NCI-H1048 (cell line): Measurements from ENCODE around the gene TNFSF13B.
"Not testable (repeated sequence)": the region's sequence is repeated elsewhere in the genome, so short reads cannot be mapped to it uniquely, and the experiment has no call there.

Source experiments
- DNase-seq: peaks from one replicate; lab custom pipeline; 2025; lab: John Stamatoyannopoulos, UW

Gene TNFSF13B, protein sequence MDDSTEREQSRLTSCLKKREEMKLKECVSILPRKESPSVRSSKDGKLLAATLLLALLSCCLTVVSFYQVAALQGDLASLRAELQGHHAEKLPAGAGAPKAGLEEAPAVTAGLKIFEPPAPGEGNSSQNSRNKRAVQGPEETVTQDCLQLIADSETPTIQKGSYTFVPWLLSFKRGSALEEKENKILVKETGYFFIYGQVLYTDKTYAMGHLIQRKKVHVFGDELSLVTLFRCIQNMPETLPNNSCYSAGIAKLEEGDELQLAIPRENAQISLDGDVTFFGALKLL

DNA sequence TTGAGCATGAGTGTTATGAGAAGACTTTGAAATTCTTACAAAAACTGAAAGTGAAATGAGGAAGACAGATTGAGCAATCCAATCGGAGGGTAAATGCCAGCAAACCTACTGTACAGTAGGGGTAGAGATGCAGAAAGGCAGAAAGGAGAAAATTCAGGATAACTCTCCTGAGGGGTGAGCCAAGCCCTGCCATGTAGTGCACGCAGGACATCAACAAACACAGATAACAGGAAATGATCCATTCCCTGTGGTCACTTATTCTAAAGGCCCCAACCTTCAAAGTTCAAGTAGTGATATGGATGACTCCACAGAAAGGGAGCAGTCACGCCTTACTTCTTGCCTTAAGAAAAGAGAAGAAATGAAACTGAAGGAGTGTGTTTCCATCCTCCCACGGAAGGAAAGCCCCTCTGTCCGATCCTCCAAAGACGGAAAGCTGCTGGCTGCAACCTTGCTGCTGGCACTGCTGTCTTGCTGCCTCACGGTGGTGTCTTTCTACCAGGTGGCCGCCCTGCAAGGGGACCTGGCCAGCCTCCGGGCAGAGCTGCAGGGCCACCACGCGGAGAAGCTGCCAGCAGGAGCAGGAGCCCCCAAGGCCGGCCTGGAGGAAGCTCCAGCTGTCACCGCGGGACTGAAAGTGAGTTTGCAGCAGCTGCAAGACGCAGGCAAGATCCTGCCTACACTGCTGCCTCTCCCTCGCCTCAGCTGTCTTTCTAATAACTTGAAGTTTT, at the start of gene TNFSF13B:
TNFSF13B (plus strand) TSS at position 118 of the 728 bp plus-strand sequence; CDS start at position 296, 178 bp downstream.
- DNase-seq = no peak

- no peak for DNase-seq
Observed at GRCh38 chr13:108220041-108220440, 49.5 kb upstream of the TNFSF13B start.

DNA sequence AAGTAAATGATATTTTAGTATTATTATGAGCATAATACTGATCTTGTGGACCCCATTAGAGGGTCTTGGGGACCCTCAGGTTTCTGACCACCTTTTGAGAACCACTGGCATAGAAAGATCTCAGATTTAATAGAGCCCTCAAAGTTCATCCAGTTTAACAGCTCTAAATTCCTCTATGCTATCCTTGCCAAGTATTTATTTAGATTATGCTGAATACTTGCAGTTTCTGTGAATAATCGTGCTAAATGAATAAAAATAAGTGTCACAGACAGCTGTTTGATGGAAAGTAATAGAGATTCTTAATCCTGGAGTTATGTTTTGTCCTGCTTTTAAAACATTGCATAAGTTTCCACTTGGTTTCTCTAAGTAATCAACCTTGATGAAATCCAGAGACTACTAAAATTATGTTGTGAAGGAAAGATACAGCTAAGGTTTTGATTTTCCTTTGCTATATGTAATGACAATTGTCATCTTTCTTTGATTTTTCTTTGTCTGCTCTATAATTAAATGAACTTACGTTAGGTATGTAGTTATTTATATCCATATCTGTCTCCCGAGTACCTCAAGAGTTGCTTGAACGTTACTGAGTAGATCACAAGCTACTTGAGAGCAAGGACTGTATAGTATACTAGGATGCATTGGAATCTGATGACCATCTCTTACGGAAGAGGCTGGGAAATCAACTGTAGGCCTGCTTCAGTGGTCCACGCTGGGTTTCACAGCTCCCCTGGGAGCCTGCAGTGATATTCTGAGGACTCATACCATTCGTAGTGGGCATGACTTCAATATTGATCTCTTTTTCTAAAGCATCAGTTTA, 45.6 kb upstream of the TNFSF13B start:
- no peak for DNase-seq

DNA sequence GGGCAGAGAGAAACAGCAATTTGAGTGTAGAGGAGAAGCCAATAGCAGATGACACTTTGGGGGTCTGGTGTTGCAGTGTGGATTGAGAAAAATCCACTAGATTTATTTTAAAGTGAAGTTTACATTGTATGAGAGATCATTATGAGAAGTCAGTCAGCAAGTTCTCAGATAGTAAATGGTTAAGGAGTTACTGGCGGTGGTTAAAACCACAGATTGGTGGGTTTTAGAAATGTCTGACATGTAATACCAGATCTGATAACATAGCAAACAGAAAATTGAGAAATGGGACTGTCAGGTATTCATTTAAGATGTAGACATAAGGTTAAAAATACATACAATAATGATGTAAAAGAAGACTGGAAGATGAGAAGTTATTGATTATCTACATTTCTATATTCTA, 44.1 kb upstream of the TNFSF13B start:
- no peak for DNase-seq

GRCh38 chr13:108226184-108226583, 43.3 kb upstream of the TNFSF13B start:
- DNase-seq = no peak

- DNase-seq = no peak
Observed at GRCh38 chr13:108227651-108228272, 41.8 kb upstream of the TNFSF13B start.

- no peak for DNase-seq
Observed at GRCh38 chr13:108230377-108230776, 39.1 kb upstream of the TNFSF13B start.

GRCh38 chr13:108249150-108249549, 20.4 kb upstream of the TNFSF13B start:
- no peak for DNase-seq

DNA sequence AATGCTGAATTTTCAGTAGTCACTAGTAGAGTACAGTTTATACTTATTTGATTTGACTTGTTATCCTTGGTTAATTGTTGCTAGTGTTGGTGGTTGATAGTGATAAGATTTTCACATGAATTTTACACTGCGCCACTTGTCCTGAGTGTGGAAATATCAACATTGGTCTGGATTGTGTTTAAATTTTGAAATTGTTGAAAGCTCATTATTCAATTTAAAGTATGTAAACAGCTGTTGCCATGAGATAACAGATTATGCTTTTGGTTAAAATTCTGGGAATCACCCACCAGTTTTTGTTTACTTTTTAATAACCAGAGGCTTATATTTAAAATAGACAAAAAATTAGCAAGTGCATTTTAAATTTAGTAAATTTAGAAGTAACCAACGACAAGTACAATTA, 12.3 kb upstream of the TNFSF13B start:
- no peak for DNase-seq

DNA sequence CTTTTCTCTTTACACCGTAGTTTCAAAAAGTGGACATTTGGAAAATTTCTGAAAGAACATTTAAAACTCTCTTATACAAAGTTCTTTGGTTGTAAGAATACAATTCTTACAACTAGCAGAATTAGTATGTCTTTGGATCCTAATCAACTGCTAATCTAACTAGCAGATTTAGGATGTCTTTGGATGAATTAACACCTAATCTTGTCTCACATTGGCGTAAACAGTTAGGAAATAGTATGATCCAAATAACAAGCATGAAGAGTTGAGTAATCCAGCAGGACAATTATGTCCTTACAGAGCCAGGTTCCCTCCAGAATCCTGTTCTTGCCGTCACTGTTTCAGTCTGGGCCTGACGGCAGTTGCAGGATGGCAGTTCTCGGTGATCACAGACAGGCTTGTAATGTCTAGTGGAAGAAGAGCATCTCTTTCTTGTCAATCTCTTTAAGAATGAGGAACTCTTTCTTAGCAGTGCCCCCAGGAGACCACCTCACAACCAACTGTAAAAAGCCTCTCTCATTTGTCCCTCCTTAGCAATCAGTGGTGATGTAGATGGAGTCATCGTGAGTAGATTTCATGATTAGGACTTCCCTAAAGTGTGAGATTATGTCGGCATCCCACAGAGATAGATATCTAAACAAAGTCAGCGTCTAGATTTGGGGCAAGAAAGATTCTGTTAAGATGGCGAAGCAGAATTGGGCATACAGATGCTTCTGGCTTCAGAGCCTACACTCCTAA, 5.7 kb upstream of the TNFSF13B start:
- DNase-seq = no peak

DNA sequence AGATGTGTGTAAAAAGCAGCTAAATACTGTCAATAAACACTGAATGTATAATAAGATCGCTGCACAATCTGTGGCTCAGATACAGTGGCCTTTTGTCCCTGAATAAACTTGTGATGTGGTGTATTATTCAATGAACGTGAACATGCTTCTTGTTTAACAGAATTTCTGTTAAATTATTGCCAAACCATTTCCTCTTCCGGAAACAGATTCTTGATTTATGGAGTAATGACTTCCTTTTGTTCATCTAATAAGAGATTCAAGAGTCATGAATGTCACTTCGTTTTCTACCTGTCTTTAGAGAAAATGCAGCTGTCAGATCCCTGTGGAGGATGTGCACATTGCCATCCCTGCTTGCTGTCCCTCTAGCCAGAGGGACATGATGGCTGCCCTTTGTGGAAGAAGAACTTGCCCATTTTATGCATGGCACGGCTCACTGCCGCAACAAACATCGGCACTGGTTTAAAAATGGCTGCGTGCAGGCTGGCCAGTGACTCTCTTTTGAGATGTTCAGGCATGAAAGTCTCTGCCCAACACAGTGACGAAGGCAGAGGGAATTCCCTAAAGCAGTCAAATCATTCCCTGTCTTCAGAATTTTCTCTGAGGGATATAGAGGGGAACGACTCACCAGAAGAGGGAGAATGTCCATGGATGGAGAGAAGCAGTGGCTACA, 3.1 kb upstream of the TNFSF13B start:
- DNase-seq = no peak

GRCh38 chr13:108267347-108267746, 2.2 kb upstream of the TNFSF13B start:
- no peak for DNase-seq

- DNase-seq = not testable (repeated sequence)
Observed at GRCh38 chr13:108267855-108268254, 1.7 kb upstream of the TNFSF13B start.

- DNase-seq = no peak
Observed at GRCh38 chr13:108268466-108269112, 929 bp upstream of the TNFSF13B start.

DNA sequence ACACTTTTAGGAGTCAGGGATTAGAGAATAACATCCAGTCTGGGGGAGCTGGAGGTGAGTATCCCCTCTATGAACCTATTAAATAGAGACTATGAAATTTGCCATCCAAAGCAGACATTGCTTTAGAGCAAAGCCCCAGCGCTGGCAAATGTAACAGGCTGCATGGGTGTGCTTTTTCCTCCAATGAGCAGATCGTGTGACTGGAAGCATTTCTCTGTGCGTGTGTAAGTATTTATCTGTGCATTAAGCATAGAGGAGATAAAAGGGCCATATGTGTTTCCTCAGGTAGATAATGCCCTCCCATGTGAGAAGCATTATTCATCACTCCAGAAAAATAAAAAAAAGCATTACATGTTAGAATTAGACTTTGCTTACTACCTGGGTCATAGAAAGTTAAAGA, 924 bp downstream of the TNFSF13B start:
- no peak for DNase-seq

DNA sequence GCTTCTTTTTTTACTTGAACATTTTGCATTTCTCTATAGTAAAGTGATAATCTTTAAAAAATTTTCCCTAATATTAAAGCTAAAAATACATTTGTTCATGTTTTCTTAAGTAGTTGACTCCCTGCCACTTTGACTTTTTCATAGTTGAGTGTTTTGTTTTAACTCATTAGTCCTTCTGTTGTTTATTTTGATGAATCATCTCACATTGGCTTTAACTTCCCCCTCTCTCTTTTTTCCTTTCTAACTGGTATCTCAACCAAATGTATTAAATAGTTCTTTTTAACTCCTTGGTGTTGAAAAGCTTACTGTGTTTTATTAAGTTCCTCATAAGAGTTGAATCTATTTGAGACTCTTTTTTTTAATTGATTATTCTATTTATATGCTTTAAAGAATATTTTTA, 2.8 kb downstream of the TNFSF13B start:
- DNase-seq = no peak

- DNase-seq = no peak
Observed at GRCh38 chr13:108273429-108274118, 4.1 kb downstream of the TNFSF13B start.

- DNase-seq = no peak
Observed at GRCh38 chr13:108274718-108275117, 5.2 kb downstream of the TNFSF13B start.

DNA sequence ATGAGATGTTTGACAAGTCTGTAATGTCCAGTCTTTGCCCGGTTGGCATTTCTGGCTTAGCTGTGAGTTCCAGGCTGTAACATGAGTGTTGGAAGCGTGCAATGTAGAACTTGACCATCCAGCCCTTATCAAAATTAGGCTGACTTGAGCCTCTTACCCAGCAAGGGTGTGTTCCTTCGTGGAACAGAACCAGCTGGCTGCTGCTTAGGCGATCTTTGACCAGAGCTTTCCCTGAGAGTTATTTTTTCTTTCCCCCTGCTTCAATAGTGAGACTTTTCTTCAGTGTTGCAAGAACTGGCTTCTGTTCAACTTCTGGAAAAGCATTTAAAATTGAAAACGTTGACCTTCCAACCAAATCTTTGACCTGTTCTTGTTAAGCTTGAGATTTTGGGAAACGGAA, 6.5 kb downstream of the TNFSF13B start:
- DNase-seq = no peak

- no peak for DNase-seq
Observed at GRCh38 chr13:108278466-108278865, 8.9 kb downstream of the TNFSF13B start.
